Left ventricle myocardium inferior (tissue), 1 donor: ENCODE data around the gene LIPC. TPM values are rescaled to one million over a fixed set of nuclear protein-coding genes. Genes with fewer than 3 reads are reported as not detected.
A peak's percentile ranks its signal among the peaks of the same experiment; 100 is the strongest.

Experiments used
- DNase-seq: peaks from one replicate; pipeline ENCODE4 v3.0.0-alpha.2; 2020
- H3K27ac ChIP-seq: fragments of 200-600 bp; replicated peaks from 2 replicates; pipeline ENCODE4 v1.8.0; 2021
- H3K27me3 ChIP-seq: fragments of 200-600 bp; 2 replicates; pipeline ENCODE4 v1.8.0; 2021; ENCODE audit warnings: low read depth
- H3K36me3 ChIP-seq: fragments of 200-600 bp; 2 replicates; pipeline ENCODE4 v1.8.0; 2021
- H3K4me1 ChIP-seq: fragments of 200-600 bp; 2 replicates; pipeline ENCODE4 v1.8.0; 2021
- H3K4me3 ChIP-seq: fragments of 200-600 bp; 2 replicates; pipeline ENCODE4 v1.8.0; 2021; ENCODE audit warnings: mild to moderate bottlenecking, moderate library complexity
- H3K9me3 ChIP-seq: fragments of 200-600 bp; replicated peaks from 2 replicates; pipeline ENCODE4 v1.8.0; 2021
- intact Hi-C: fragments of 100-400 bp; cut with micrococcal nuclease; formaldehyde crosslinking; loops from one replicate; pipeline ENCODE4 v1.11.0; 2022
- total RNA-seq: library from RNA; stranded (reverse); fragmentation: NEBNext Ultra II Directional; extraction: Animal tissue kit (Norgen Biotek cat#: 25700); gene quantifications from one replicate; pipeline ENCODE4 v1.2.1, GENCODE V29; 2021
- TF ChIP-seq, protein P1 (sequence below): fragments of 200-600 bp; IDR thresholded peaks from 2 replicates; pipeline ENCODE4 v1.8.0; 2021; ENCODE audit warnings: antibody characterized with exemption, mild to moderate bottlenecking, borderline replicate concordance
- donor health status: DM: no; HTN: yes; CAD: no; lungs with severe emphysema.

Gene LIPC
- total RNA-seq, 1 donor from 2014 or later: 1.5 TPM

- DNase-seq: no peak
- TF ChIP-seq, protein P1, sequence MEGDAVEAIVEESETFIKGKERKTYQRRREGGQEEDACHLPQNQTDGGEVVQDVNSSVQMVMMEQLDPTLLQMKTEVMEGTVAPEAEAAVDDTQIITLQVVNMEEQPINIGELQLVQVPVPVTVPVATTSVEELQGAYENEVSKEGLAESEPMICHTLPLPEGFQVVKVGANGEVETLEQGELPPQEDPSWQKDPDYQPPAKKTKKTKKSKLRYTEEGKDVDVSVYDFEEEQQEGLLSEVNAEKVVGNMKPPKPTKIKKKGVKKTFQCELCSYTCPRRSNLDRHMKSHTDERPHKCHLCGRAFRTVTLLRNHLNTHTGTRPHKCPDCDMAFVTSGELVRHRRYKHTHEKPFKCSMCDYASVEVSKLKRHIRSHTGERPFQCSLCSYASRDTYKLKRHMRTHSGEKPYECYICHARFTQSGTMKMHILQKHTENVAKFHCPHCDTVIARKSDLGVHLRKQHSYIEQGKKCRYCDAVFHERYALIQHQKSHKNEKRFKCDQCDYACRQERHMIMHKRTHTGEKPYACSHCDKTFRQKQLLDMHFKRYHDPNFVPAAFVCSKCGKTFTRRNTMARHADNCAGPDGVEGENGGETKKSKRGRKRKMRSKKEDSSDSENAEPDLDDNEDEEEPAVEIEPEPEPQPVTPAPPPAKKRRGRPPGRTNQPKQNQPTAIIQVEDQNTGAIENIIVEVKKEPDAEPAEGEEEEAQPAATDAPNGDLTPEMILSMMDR: no peak
- intact Hi-C loops: no loop called here
- Histone ChIP-seq H3K27ac (no peak overlapping the region), H3K4me3 (peak overlapping the region; percentile 43), H3K27me3 (no peaks in the 10 kb centered on the region), H3K9me3 (no peaks in the 10 kb centered on the region), H3K36me3 (no peaks in the 10 kb centered on the region), H3K4me1 (no peaks in the 10 kb centered on the region)
Measured at GRCh38 chr15:58410353-58410752, 21.4 kb upstream of the LIPC start.

- peaks cover 6% of the 10 kb centered on the region for H3K9me3 ChIP-seq
- intact Hi-C loops: no loop called here
- DNase-seq: no peak
- no peaks in the 10 kb centered on the region for H3K36me3 ChIP-seq
- H3K27me3 ChIP-seq: no peaks in the 10 kb centered on the region
- H3K27ac ChIP-seq: no peak overlapping the region
- no peaks in the 10 kb centered on the region for H3K4me1 ChIP-seq
- H3K4me3 ChIP-seq: no peak overlapping the region
- TF ChIP-seq, protein P1: no peak
Measured at GRCh38 chr15:58413253-58413652, 18.5 kb upstream of the LIPC start.

- Histone ChIP-seq H3K27ac (no peak overlapping the region), H3K27me3 (no peaks in the 10 kb centered on the region), H3K9me3 (peaks cover 6% of the 10 kb centered on the region), H3K4me3 (no peak overlapping the region), H3K36me3 (no peaks in the 10 kb centered on the region), H3K4me1 (no peaks in the 10 kb centered on the region)
- intact Hi-C loops: no loop called here
- TF ChIP-seq, protein P1: no peak
- no peak for DNase-seq
Measured at GRCh38 chr15:58415636-58416035, 16.2 kb upstream of the LIPC start.

- intact Hi-C loops: no loop called here
- Histone ChIP-seq H3K36me3 (no peaks in the 10 kb centered on the region), H3K27ac (no peak overlapping the region), H3K4me3 (no peak overlapping the region), H3K4me1 (no peaks in the 10 kb centered on the region), H3K9me3 (peaks cover 6% of the 10 kb centered on the region), H3K27me3 (no peaks in the 10 kb centered on the region)
- TF ChIP-seq, protein P1: no peak
- no peak for DNase-seq
Measured at GRCh38 chr15:58416963-58417362, 14.8 kb upstream of the LIPC start.

- TF ChIP-seq, protein P1: no peak
- no peak overlapping the region for H3K4me3 ChIP-seq
- H3K27me3 ChIP-seq: no peaks in the 10 kb centered on the region
- intact Hi-C loops: no loop called here
- H3K27ac ChIP-seq: no peak overlapping the region
- no peak for DNase-seq
- H3K4me1 ChIP-seq: no peaks in the 10 kb centered on the region
- peaks cover 6% of the 10 kb centered on the region for H3K9me3 ChIP-seq
- no peaks in the 10 kb centered on the region for H3K36me3 ChIP-seq
Measured at GRCh38 chr15:58418135-58418534, 13.7 kb upstream of the LIPC start.
